A549 treated with RU486 at 1 μM for 4 hours (cell line): Measurements from ENCODE around the gene CPNE7. TPM values are rescaled to one million over a fixed set of nuclear protein-coding genes. Genes with fewer than 3 reads are reported as not detected.

Source experiments
- total RNA-seq: library from RNA; stranded (reverse); fragments of 200-300 nt; extraction: Qiagen RNA extraction; gene quantifications from 5 replicates; pipeline ENCODE4 v1.2.3, GENCODE V29; 2022; ENCODE audit warnings: low read depth

The CPNE7 gene
- 41.6 to 67.2 TPM (median 63.9 TPM) in 5 replicates for total RNA-seq

GRCh38 chr16:89575247-89576152 lies at the start of gene CPNE7:
CPNE7 (plus strand) TSS chr16:89575758; CDS start chr16:89575898, 140 bp downstream.

GRCh38 chr16:89560378-89561141 lies 15.0 kb upstream of the CPNE7 start, which contains the start of gene RPL13:
RPL13 (plus strand) TSS chr16:89560682; CDS start chr16:89560960, 278 bp downstream.

GRCh38 chr16:89613231-89613953 lies 37.8 kb downstream of the CPNE7 start, which contains the start of gene DPEP1:
DPEP1 (plus strand) TSS chr16:89613642; CDS start chr16:89630411, 16,769 bp downstream.

Other genes starting within 250 kb of the CPNE7 start
- gene ANKRD11, start 85.2 kb upstream of the CPNE7 start, total RNA-seq, result 71.7 to 98.4 TPM (median 93.6 TPM) in 5 replicates
- 74.2 to 89.5 TPM (median 86.0 TPM) in 5 replicates for gene SPG7, start 67.4 kb upstream of the CPNE7 start, total RNA-seq
- gene RPL13, start 15.1 kb upstream of the CPNE7 start, total RNA-seq, result 3,368 to 4,411 TPM (median 4,353 TPM) in 5 replicates
- gene DPEP1, start 37.9 kb downstream of the CPNE7 start, total RNA-seq, result 0.31 to 0.90 TPM (median 0.73 TPM) in 5 replicates
- gene CHMP1A, start 82.0 kb downstream of the CPNE7 start, total RNA-seq, result 82.5 to 103 TPM (median 93.8 TPM) in 5 replicates
- gene SPATA33, start 82.1 kb downstream of the CPNE7 start, total RNA-seq, result 13.4 to 20.2 TPM (median 16.2 TPM) in 5 replicates
- gene CDK10, start 110.9 kb downstream of the CPNE7 start, total RNA-seq, result 36.5 to 50.8 TPM (median 48.9 TPM) in 5 replicates
- gene SPATA2L, start 125.9 kb downstream of the CPNE7 start, total RNA-seq, result 7.7 to 12.8 TPM (median 11.0 TPM) in 5 replicates
- gene VPS9D1, start 145.1 kb downstream of the CPNE7 start, total RNA-seq, result 2.3 to 5.1 TPM (median 3.9 TPM) in 5 replicates
- gene ZNF276, start 145.8 kb downstream of the CPNE7 start, total RNA-seq, result 13.9 to 17.2 TPM (median 14.6 TPM) in 5 replicates
- gene FANCA, start 240.9 kb downstream of the CPNE7 start, total RNA-seq, result 29.1 to 35.8 TPM (median 34.7 TPM) in 5 replicates